K562 (cell line): ENCODE measurements around the gene NAA40. TPM values are rescaled to one million over a fixed set of nuclear protein-coding genes. Genes with fewer than 3 reads are reported as not detected.
"Not testable (repeated sequence)": the region's sequence is repeated elsewhere in the genome, so short reads cannot be mapped to it uniquely, and the experiment has no call there.

ENCODE experiments used
- ATAC-seq: fragments of 200-7000 bp; cut with Tn5 transposase; 3 replicates; pipeline ENCODE4 v1.9.1; 2020; ENCODE audit warnings: moderate library complexity
- BruUV-seq: library from RNA; stranded (reverse); fragments of 400-500 nt; replicated peaks from 2 replicates; lab custom pipeline; 2021; lab: Mats Ljungman, UMichigan
- CTCF ChIA-PET: fragments of 300-600 bp; formaldehyde crosslinking; extraction: SDS; loops from one replicate; lab custom pipeline; 2021; ENCODE audit warnings: low intra/inter-chr PET ratio; lab: Yijun Ruan, JAX
- POLR2A ChIA-PET: fragments of 300-600, 350-650 bp; sonication (Branson Sonifier 250); formaldehyde crosslinking; extraction: SDS; loops from one replicate; lab custom pipeline; 2021; ENCODE audit warnings: antibody characterized with exemption, inconsistent platforms; lab: Yijun Ruan, JAX
- DNase-seq, 4 experiments: peaks; one replicate each; pipeline versions ENCODE4 v3.0.0 to v3.0.0-alpha.2; 2011 to 2018; ENCODE audit warnings: low spot score in 3 of 4, mixed read lengths in 3 of 4; ENCODE audit errors: extremely low read depth in 1 of 4
- FAIRE-seq: peaks from 2 replicates; lab custom pipeline; 2011; peaks lifted over from hg19 to GRCh38; lab: Jason Lieb, UNC
- H2AFZ ChIP-seq: 2 replicates; pipeline ENCODE4 v1.6.0; 2011; ENCODE audit warnings: low read depth, low read length, control low read depth, inconsistent platforms
- H3K27ac ChIP-seq: fragments of 200-600 bp; 3 replicates; pipeline ENCODE4 v1.8.0; 2011; ENCODE audit warnings: low read depth, mild to moderate bottlenecking, control low read depth, inconsistent platforms, low read length, moderate library complexity, mixed read lengths; ENCODE audit errors: extremely low read depth
- H3K27me3 ChIP-seq, 2 experiments: fragments of 300-600 bp in 1 of 2; 2 replicates in 1 of 2; 3 replicates in 1 of 2; pipeline versions ENCODE4 v1.6.0 to v1.8.0; 2011; ENCODE audit warnings: inconsistent platforms in 2 of 2, low read length in 2 of 2, mild to moderate bottlenecking in 1 of 2, mixed read lengths in 1 of 2, moderate library complexity in 1 of 2; ENCODE audit not compliant: control insufficient read depth in 2 of 2, insufficient read depth in 2 of 2
- H3K36me3 ChIP-seq: fragments of 300-600 bp; 3 replicates; pipeline ENCODE4 v1.8.0; 2011; ENCODE audit warnings: mild to moderate bottlenecking, low read length, inconsistent platforms; ENCODE audit not compliant: control insufficient read depth, insufficient read depth
- H3K4me1 ChIP-seq, 2 experiments: fragments of 200-600 bp in 1 of 2; replicated peaks in 1 of 2; 2 replicates in 1 of 2; 3 replicates in 1 of 2; pipeline versions ENCODE4 v1.5.1 to v1.8.0; 2011; ENCODE audit warnings: inconsistent platforms in 2 of 2, low read length in 2 of 2, mild to moderate bottlenecking in 1 of 2, mixed read lengths in 1 of 2, moderate library complexity in 1 of 2; ENCODE audit not compliant: control insufficient read depth in 2 of 2, insufficient read depth in 2 of 2
- H3K4me2 ChIP-seq: 2 replicates; pipeline ENCODE4 v1.6.1; 2011; ENCODE audit warnings: low read length, control low read depth, inconsistent platforms, mixed read lengths; ENCODE audit not compliant: insufficient read depth
- H3K4me3 ChIP-seq: fragments of 200-600 bp; sonication (generic), shearing (Covaris generic); 2 replicates; pipeline ENCODE4 v1.5.1; 2016; ENCODE audit warnings: control low read depth, inconsistent platforms
- H3K79me2 ChIP-seq: fragments of 200-600 bp; 3 replicates; pipeline ENCODE4 v1.8.0; 2011; ENCODE audit warnings: low read length, inconsistent platforms; ENCODE audit not compliant: control insufficient read depth, insufficient read depth
- H3K9ac ChIP-seq, 2 experiments: 2 replicates each; pipeline versions ENCODE4 v1.6.0 to v1.6.1; 2011; ENCODE audit warnings: low read depth in 2 of 2, low read length in 2 of 2, control low read depth in 1 of 2, inconsistent platforms in 1 of 2, mild to moderate bottlenecking in 1 of 2, mixed read lengths in 1 of 2; ENCODE audit not compliant: insufficient read depth in 1 of 2
- H3K9me1 ChIP-seq: one replicate; pipeline ENCODE4 v1.6.0; 2011; ENCODE audit warnings: inconsistent platforms, mild to moderate bottlenecking, low read length, moderate library complexity; ENCODE audit not compliant: control insufficient read depth, insufficient read depth
- H3K9me3 ChIP-seq: replicated peaks from 2 replicates; pipeline ENCODE4 v1.5.1; 2011; ENCODE audit warnings: low read depth, low read length, inconsistent platforms; ENCODE audit not compliant: control insufficient read depth, insufficient read depth
- H4K20me1 ChIP-seq: replicated peaks from 2 replicates; pipeline ENCODE4 v1.6.1; 2011; ENCODE audit warnings: low read length, inconsistent platforms, mixed read lengths; ENCODE audit not compliant: control insufficient read depth, insufficient read depth
- KDM1A ChIP-seq, 2 experiments: fragments of 450-650 bp; IDR thresholded peaks; 2 replicates each; pipeline ENCODE4 v1.6.1; 2016; ENCODE audit warnings: mild to moderate bottlenecking in 2 of 2
- ZNF384 ChIP-seq: IDR thresholded peaks from 2 replicates; pipeline ENCODE4 v1.6.1; 2012; ENCODE audit warnings: low read depth, low read length, improper control_type of control experiment
- WGBS: fragments of 100-300 bp; shearing (Covaris generic); methylation state at CpG from one replicate; pipeline ENCODE4 v1.1.6; 2016; ENCODE audit warnings: low coverage, mixed read lengths; ENCODE audit not compliant: insufficient coverage; ENCODE audit errors: missing lambda C conversion rate; 5-methylcytosine and 5-hydroxymethylcytosine counted together
- in situ Hi-C: fragments of 300-500 bp; cut with MboI; formaldehyde crosslinking; loops from 4 replicates; pipeline ENCODE4 v1.15.0; 2018; ENCODE audit warnings: inconsistent platforms, mixed read lengths
- intact Hi-C: fragments of 100-400 bp; cut with micrococcal nuclease; formaldehyde crosslinking; loops from 2 replicates; pipeline ENCODE4 v1.14.2; 2022
- polyA plus RNA-seq, 8 experiments: library from polyadenylated mRNA; depleted of rRNA in 4 of 8; stranded (reverse) in 5 of 8; unstranded in 3 of 8; fragments of >200 nt; fragmentation: Nextera tagmentation in 2 of 8; fragmentation: Illumina TruSeq in 1 of 8; extraction: Ambion mirVana in 2 of 8; extraction: Trizol in 1 of 8; gene quantifications; 2 replicates each; pipeline versions ENCODE4 v1.2.1 to v1.2.3, GENCODE V29; 2011 to 2014; ENCODE audit warnings: inconsistent platforms in 1 of 8, missing spikeins in 1 of 8
- total RNA-seq, 7 experiments: library from RNA; depleted of rRNA in 6 of 7; stranded (reverse); fragments of >200 nt in 6 of 7; fragmentation: Illumina TruSeq in 2 of 7; extraction: Trizol in 2 of 7; gene quantifications; 2 replicates each; pipeline versions ENCODE4 v1.2.1 to v1.2.3, GENCODE V29; 2011 to 2021; ENCODE audit warnings: low replicate concordance in 1 of 7
- TF ChIP-seq, protein P1 (sequence below): fragments of 250-450 bp; sonication (Bioruptor Pico); IDR thresholded peaks from 2 replicates; pipeline ENCODE4 v1.8.0; 2022; ENCODE audit warnings: inconsistent platforms
- TF ChIP-seq, protein P2 (sequence below): sonication (generic); formaldehyde crosslinking; IDR thresholded peaks from 2 replicates; pipeline ENCODE4 v1.8.0; 2023; ENCODE audit warnings: mild to moderate bottlenecking, missing genetic modification reagents

NAA40 gene
- total and polyA plus RNA-seq, 9 of the 15 experiments (the other 6 are each of a cell fraction or from before 2014, with no cell fraction given): 6.2 to 39.0 (median 23.1) TPM

DNA sequence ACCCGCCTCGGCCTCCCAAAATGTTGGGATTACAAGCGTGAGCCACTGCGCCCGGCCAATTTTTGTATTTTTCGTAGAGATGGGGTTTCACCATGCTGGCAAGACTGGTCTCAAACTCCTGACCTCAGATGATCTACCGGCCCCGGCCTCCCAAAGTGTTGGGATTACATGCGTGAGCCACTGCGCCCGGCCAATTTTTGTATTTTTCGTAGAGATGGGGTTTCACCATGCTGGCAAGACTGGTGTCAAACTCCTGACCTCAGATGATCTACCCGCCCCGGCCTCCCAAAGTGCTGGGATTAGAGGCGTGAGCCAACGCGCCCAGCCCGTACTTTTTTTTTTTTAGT lies 35.1 kb downstream of the NAA40 start:
- FAIRE-seq, BruUV-seq, H3K9me3 ChIP-seq, ATAC-seq, DNase-seq, in situ Hi-C loops, CTCF ChIA-PET, H3K9ac ChIP-seq, H3K27me3 ChIP-seq, intact Hi-C loops, H3K4me3 ChIP-seq, H3K9me1 ChIP-seq: not testable (repeated sequence)
- POLR2A ChIA-PET: interaction anchor here (0.6 to 1.5 kb wide), 15 partner anchors 8 to 618 kb away, joined by 3 to 7 read pairs (median 4); partner anchors contain the start of genes FERMT3 and OTUB1
- Histone ChIP-seq H3K79me2 (peaks cover 44% of the 10 kb centered on the region), H3K27ac (peak overlapping the region; percentile 58; the same call in 2 of the 3 replicates), H2AFZ (peak overlapping the region; percentile 67), H3K36me3 (peaks cover 25% of the 10 kb centered on the region), H3K4me2 (peak overlapping the region; percentile 97; the same call in 1 of the 2 replicates), H3K4me1 (peaks cover 15 to 30% of the 10 kb centered on the region in 2 experiments), H4K20me1 (peaks cover 13% of the 10 kb centered on the region)
- TF ChIP-seq ZNF384 (peak; percentile 69), KDM1A (IDR thresholded peaks at IDR 0.05) (peak; percentile 20 to 23; a peak in 2 of 4 replicates)
- TF ChIP-seq, protein P1, sequence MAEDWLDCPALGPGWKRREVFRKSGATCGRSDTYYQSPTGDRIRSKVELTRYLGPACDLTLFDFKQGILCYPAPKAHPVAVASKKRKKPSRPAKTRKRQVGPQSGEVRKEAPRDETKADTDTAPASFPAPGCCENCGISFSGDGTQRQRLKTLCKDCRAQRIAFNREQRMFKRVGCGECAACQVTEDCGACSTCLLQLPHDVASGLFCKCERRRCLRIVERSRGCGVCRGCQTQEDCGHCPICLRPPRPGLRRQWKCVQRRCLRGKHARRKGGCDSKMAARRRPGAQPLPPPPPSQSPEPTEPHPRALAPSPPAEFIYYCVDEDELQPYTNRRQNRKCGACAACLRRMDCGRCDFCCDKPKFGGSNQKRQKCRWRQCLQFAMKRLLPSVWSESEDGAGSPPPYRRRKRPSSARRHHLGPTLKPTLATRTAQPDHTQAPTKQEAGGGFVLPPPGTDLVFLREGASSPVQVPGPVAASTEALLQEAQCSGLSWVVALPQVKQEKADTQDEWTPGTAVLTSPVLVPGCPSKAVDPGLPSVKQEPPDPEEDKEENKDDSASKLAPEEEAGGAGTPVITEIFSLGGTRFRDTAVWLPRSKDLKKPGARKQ (CRISPR knock-in tag): 0 out of 2 replicates have a peak, but pooled peaks have one; percentile 65
- TF ChIP-seq, protein P2, sequence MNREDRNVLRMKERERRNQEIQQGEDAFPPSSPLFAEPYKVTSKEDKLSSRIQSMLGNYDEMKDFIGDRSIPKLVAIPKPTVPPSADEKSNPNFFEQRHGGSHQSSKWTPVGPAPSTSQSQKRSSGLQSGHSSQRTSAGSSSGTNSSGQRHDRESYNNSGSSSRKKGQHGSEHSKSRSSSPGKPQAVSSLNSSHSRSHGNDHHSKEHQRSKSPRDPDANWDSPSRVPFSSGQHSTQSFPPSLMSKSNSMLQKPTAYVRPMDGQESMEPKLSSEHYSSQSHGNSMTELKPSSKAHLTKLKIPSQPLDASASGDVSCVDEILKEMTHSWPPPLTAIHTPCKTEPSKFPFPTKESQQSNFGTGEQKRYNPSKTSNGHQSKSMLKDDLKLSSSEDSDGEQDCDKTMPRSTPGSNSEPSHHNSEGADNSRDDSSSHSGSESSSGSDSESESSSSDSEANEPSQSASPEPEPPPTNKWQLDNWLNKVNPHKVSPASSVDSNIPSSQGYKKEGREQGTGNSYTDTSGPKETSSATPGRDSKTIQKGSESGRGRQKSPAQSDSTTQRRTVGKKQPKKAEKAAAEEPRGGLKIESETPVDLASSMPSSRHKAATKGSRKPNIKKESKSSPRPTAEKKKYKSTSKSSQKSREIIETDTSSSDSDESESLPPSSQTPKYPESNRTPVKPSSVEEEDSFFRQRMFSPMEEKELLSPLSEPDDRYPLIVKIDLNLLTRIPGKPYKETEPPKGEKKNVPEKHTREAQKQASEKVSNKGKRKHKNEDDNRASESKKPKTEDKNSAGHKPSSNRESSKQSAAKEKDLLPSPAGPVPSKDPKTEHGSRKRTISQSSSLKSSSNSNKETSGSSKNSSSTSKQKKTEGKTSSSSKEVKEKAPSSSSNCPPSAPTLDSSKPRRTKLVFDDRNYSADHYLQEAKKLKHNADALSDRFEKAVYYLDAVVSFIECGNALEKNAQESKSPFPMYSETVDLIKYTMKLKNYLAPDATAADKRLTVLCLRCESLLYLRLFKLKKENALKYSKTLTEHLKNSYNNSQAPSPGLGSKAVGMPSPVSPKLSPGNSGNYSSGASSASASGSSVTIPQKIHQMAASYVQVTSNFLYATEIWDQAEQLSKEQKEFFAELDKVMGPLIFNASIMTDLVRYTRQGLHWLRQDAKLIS: 0 out of 2 replicates have a peak, but pooled peaks have one; percentile 25
- WGBS: 66% methylated on average over 17 of the region's 18 CpGs
